Neural progenitor cell (in vitro differentiated cells): ENCODE data around the gene DDX39B. TPM values are rescaled to one million over a fixed set of nuclear protein-coding genes. Genes with fewer than 3 reads are reported as not detected.
A peak's percentile ranks its signal among the peaks of the same experiment; 100 is the strongest.

Experiments
- DNase-seq: peaks from one replicate; pipeline ENCODE4 v3.0.0-alpha.2; 2016; ENCODE audit warnings: low spot score
- H2AFZ ChIP-seq: fragments of 200-600 bp; sonication (generic); replicated peaks from 2 replicates; pipeline ENCODE4 v1.6.1; 2016; ENCODE audit warnings: antibody characterized with exemption
- H3F3A ChIP-seq: fragments of 200-600 bp; sonication (generic); 2 replicates; pipeline ENCODE4 v1.6.1; 2016; ENCODE audit warnings: antibody characterized with exemption, low read depth
- H3K27ac ChIP-seq: fragments of 200-600 bp; sonication (generic); 2 replicates; pipeline ENCODE4 v1.5.1; 2016; ENCODE audit warnings: mild to moderate bottlenecking
- H3K27me3 ChIP-seq: fragments of 200-600 bp; sonication (generic); 2 replicates; pipeline ENCODE4 v1.6.1; 2016; ENCODE audit warnings: mild to moderate bottlenecking, moderate library complexity
- H3K36me3 ChIP-seq: fragments of 200-600 bp; sonication (generic); 2 replicates; pipeline ENCODE4 v1.5.1; 2016
- H3K4me1 ChIP-seq: fragments of 200-600 bp; sonication (generic); 2 replicates; pipeline ENCODE4 v1.6.1; 2016; ENCODE audit warnings: mixed run types
- H3K4me2 ChIP-seq: fragments of 200-600 bp; sonication (generic); 2 replicates; pipeline ENCODE4 v1.6.1; 2016
- H3K4me3 ChIP-seq: fragments of 200-600 bp; sonication (generic); 2 replicates; pipeline ENCODE4 v1.5.1; 2016
- H3K79me2 ChIP-seq: fragments of 200-600 bp; sonication (generic); 2 replicates; pipeline ENCODE4 v1.6.1; 2016; ENCODE audit warnings: low read depth
- H3K9ac ChIP-seq: fragments of 200-600 bp; sonication (generic); 2 replicates; pipeline ENCODE4 v1.6.1; 2016
- H3K9me3 ChIP-seq: fragments of 200-600 bp; sonication (generic); 2 replicates; pipeline ENCODE4 v1.5.1; 2016; ENCODE audit warnings: low read depth
- H4K20me1 ChIP-seq: fragments of 200-600 bp; sonication (generic); 2 replicates; pipeline ENCODE4 v1.6.1; 2016; ENCODE audit warnings: low read depth
- H3K27ac Mint-ChIP-seq: 3 replicates; pipeline ENCODE4 v1.8.0; 2021; ENCODE audit warnings: mixed read lengths
- H3K27me3 Mint-ChIP-seq: 2 replicates; pipeline ENCODE4 v1.8.0; 2022; ENCODE audit warnings: low read depth, mild to moderate bottlenecking, inconsistent platforms, moderate library complexity, mixed read lengths; ENCODE audit not compliant: insufficient read depth
- H3K36me3 Mint-ChIP-seq: 3 replicates; pipeline ENCODE4 v1.8.0; 2021; ENCODE audit warnings: mixed read lengths
- H3K4me1 Mint-ChIP-seq: 3 replicates; pipeline ENCODE4 v1.8.0; 2021; ENCODE audit warnings: mixed read lengths
- H3K4me3 Mint-ChIP-seq: 3 replicates; pipeline ENCODE4 v1.8.0; 2021; ENCODE audit warnings: mild to moderate bottlenecking, moderate library complexity, mixed read lengths
- H3K9me3 Mint-ChIP-seq: 3 replicates; pipeline ENCODE4 v1.8.0; 2020; ENCODE audit warnings: mixed read lengths
- EZH2 ChIP-seq: fragments of 200-600 bp; sonication (generic); IDR thresholded peaks from 2 replicates; pipeline ENCODE4 v1.6.1; 2017; ENCODE audit warnings: antibody characterized with exemption, mild to moderate bottlenecking, moderate library complexity
- EZH2phosphoT487 ChIP-seq: fragments of 200-600 bp; sonication (generic); IDR thresholded peaks from 2 replicates; pipeline ENCODE4 v1.6.1; 2017; ENCODE audit warnings: antibody characterized with exemption
- total RNA-seq: library from RNA; depleted of rRNA; stranded (reverse); fragments of >200 nt; gene quantifications from 2 replicates; pipeline ENCODE4 v1.2.3, GENCODE V29; 2015; ENCODE audit warnings: low replicate concordance
- TF ChIP-seq, protein P1 (sequence below): fragments of 200-600 bp; sonication (generic); IDR thresholded peaks from 2 replicates; pipeline ENCODE4 v1.5.1; 2017; ENCODE audit warnings: antibody characterized with exemption, mild to moderate bottlenecking

DDX39B gene
- total RNA-seq, 1 donor from 2014 or later: 493 TPM

DNA sequence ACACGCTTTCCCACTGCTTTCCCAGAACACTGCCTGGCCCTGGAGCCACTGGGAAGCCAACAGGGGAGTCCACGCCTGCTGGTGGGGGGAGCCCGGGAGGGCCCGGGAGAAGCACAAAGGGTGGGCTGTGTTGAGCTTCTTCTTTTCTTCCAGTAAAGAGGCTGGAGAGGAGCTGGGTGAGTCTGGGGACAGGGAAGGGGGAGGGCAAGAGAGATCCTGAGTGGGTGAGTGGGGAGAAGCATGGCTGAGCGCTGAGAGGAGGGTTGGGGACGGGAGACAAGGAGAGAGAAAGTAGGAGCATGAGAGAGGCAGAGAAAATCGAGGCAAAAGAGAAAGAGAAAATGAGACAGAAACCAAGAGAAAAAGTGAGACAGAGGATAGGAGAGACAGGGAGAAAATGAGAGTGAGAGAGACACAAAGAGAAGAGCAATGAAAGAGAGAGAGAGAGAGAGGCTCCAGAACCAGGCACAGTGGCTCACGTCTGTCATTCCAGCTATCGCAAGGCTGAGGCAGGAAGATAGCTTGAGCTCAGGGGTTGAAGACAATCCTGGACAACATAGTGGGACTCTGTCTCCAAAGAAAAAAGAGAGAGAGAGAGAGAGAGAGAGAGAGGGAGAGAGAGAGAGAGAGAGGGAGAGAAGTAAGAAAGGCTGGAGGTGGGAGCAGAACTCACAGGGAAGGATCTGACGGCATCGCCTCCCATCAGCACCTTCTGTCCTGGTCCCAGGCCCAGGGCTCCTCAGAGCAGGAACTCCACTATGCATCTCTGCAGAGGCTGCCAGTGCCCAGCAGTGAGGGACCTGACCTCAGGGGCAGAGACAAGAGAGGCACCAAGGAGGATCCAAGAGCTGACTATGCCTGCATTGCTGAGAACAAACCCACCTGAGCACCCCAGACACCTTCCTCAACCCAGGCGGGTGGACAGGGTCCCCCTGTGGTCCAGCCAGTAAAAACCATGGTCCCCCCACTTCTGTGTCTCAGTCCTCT lies 46.3 kb upstream of the DDX39B start:
- Histone ChIP-seq H3K4me3 (no peak overlapping the region), H3K79me2 (no peaks in the 10 kb centered on the region), H3K27me3 (no peaks in the 10 kb centered on the region), H3K27ac (no peak overlapping the region), H3K4me2 (no peak overlapping the region), H2AFZ (peak overlapping the region; percentile 17), H3K9ac (no peak overlapping the region), H3K36me3 (no peaks in the 10 kb centered on the region), H4K20me1 (no peaks in the 10 kb centered on the region), H3F3A (no peaks in the 10 kb centered on the region), H3K9me3 (no peaks in the 10 kb centered on the region), H3K4me1 (no peaks in the 10 kb centered on the region)
- no peak for DNase-seq
- H3K27me3 Mint-ChIP-seq: peaks cover 6% of the 10 kb centered on the region
- H3K9me3 Mint-ChIP-seq: no peaks in the 10 kb centered on the region
- TF ChIP-seq EZH2phosphoT487 (no peak), EZH2 (no peak)
- TF ChIP-seq, protein P1, sequence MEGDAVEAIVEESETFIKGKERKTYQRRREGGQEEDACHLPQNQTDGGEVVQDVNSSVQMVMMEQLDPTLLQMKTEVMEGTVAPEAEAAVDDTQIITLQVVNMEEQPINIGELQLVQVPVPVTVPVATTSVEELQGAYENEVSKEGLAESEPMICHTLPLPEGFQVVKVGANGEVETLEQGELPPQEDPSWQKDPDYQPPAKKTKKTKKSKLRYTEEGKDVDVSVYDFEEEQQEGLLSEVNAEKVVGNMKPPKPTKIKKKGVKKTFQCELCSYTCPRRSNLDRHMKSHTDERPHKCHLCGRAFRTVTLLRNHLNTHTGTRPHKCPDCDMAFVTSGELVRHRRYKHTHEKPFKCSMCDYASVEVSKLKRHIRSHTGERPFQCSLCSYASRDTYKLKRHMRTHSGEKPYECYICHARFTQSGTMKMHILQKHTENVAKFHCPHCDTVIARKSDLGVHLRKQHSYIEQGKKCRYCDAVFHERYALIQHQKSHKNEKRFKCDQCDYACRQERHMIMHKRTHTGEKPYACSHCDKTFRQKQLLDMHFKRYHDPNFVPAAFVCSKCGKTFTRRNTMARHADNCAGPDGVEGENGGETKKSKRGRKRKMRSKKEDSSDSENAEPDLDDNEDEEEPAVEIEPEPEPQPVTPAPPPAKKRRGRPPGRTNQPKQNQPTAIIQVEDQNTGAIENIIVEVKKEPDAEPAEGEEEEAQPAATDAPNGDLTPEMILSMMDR: no peak
- peaks cover 5% of the 10 kb centered on the region for H3K4me1 Mint-ChIP-seq
- H3K4me3 Mint-ChIP-seq: no peak overlapping the region
- H3K36me3 Mint-ChIP-seq: no peaks in the 10 kb centered on the region
- H3K27ac Mint-ChIP-seq: peak overlapping the region; percentile 10

DNA sequence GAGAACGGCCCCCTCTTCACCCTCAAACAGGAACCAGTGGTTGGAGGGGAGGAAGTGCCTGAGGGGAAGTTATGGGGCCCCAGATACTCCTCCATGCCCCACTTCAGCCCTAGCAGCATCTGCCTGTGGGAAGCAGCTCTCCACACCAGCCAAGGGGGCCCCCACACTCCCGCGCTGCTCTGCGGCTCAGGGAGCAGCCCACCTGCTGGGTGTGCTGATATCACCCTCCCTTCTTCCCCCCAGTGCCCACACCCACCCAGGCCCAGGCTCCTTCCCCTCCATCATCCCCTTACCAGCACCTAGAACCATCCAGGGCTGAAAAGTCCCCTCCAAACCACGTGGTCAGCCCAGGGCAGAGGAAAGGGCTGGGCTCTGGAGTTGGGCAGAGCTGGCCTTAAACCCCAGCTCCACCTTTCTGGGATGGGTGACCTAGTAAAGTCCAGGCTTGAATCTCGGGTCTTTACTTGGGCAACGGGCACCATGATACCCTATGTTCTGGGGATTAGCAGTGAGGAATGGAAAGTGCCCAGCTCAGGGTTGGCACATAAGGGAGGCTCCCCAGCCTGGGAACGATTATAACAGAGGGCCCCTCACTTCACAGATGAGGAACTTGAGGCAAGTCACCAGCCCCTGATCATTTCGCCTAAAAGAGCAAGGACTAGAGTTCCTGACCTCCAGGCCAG lies 44.9 kb upstream of the DDX39B start:
- H3K9ac ChIP-seq: no peak overlapping the region
- Mint-ChIP-seq H3K4me3 (no peak overlapping the region), H3K9me3 (no peaks in the 10 kb centered on the region), H3K36me3 (no peaks in the 10 kb centered on the region), H3K27me3 (peaks cover 5% of the 10 kb centered on the region), H3K4me1 (peaks cover 7% of the 10 kb centered on the region), H3K27ac (peak overlapping the region; percentile 89)
- no peak overlapping the region for H3K4me2 ChIP-seq
- H3F3A ChIP-seq: no peaks in the 10 kb centered on the region
- peaks cover 3% of the 10 kb centered on the region for H3K4me1 ChIP-seq
- H2AFZ ChIP-seq: no peak overlapping the region
- no peak overlapping the region for H3K27ac ChIP-seq
- no peaks in the 10 kb centered on the region for H3K79me2 ChIP-seq
- no peaks in the 10 kb centered on the region for H3K36me3 ChIP-seq
- no peaks in the 10 kb centered on the region for H3K27me3 ChIP-seq
- TF ChIP-seq, protein P1: no peak
- no peak for TF ChIP-seq EZH2phosphoT487
- TF ChIP-seq EZH2: no peak
- H3K9me3 ChIP-seq: no peaks in the 10 kb centered on the region
- no peak for DNase-seq
- no peak overlapping the region for H3K4me3 ChIP-seq
- no peaks in the 10 kb centered on the region for H4K20me1 ChIP-seq

DNA sequence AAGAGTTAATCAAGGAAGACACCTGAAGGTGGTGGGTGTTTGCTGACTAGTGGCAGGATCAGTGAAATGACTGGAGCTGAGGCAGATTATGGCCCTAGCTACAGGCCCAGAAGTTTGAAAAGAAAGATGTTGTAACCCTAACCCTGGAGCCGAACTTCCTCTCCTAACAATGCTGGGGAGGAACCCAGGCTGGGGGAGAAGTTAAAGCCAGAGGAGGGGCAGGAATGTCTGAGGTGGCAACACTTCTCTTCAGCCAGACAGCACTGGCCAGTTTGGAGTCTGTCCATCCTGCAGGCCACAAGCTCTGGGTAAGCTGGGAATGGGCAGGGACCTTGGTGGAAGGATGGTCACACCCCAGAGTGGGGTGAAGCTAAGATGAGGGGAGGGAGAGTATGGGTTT lies 44.2 kb upstream of the DDX39B start, which contains the start of gene LST1:
TSS of gene LST1 (plus strand) at position 270 of the 400 bp plus-strand sequence. CDS start 1,023 bp downstream, outside the sequence.
- Mint-ChIP-seq H3K4me1 (peaks cover 15% of the 10 kb centered on the region), H3K9me3 (no peaks in the 10 kb centered on the region)

More for the DNA sequence above, 44.2 kb upstream of the DDX39B start, which contains the start of gene LST1:
- Histone ChIP-seq H3K79me2 (no peaks in the 10 kb centered on the region), H3K4me3 (no peak within 1 kb of the TSS), H3K36me3 (no peaks in the 10 kb centered on the region), H3K9ac (no peak within 1 kb of the TSS), H4K20me1 (no peaks in the 10 kb centered on the region), H3K4me1 (peaks cover 6% of the 10 kb centered on the region), H3K9me3 (no peaks in the 10 kb centered on the region), H3K27me3 (no peaks in the 10 kb centered on the region), H3K27ac (no peak within 1 kb of the TSS), H3K4me2 (no peak within 1 kb of the TSS), H3F3A (no peaks in the 10 kb centered on the region), H2AFZ (no peak within 1 kb of the TSS)
- peak within 1 kb of the TSS; percentile 89 for H3K27ac Mint-ChIP-seq
- no peak for DNase-seq
- H3K36me3 Mint-ChIP-seq: no peaks in the 10 kb centered on the region
- H3K4me3 Mint-ChIP-seq: peak within 1 kb of the TSS; percentile 5
- TF ChIP-seq EZH2phosphoT487 (no peak), EZH2 (no peak)
- TF ChIP-seq, protein P1: no peak
- peaks cover 11% of the 10 kb centered on the region for H3K27me3 Mint-ChIP-seq
